Prostate gland (tissue), 2 donors: ENCODE measurements around the gene CDC16. TPM values are rescaled to one million over a fixed set of nuclear protein-coding genes. Genes with fewer than 3 reads are reported as not detected.

Source experiments
- DNase-seq: peaks from one replicate; pipeline ENCODE4 v3.0.0-alpha.2; 2019; ENCODE audit warnings: low spot score
- H3K27ac ChIP-seq, 2 donors: fragments of 200-600 bp; sonication (generic); 2 replicates each; pipeline ENCODE4 v1.5.1; 2017 to 2019
- H3K27me3 ChIP-seq: fragments of 200-600 bp; sonication (generic); replicated peaks from 2 replicates; pipeline ENCODE4 v1.5.1; 2019; ENCODE audit not compliant: insufficient read depth
- H3K36me3 ChIP-seq, 2 donors: fragments of 200-600 bp; sonication (generic); 1 replicate in 1 of 2; 2 replicates in 1 of 2; pipeline versions ENCODE4 v1.5.1 to v1.8.1; 2017 to 2019
- H3K4me1 ChIP-seq: fragments of 200-600 bp; sonication (generic); replicated peaks from 2 replicates; pipeline ENCODE4 v1.5.1; 2019
- H3K4me3 ChIP-seq, 2 donors: fragments of 200-600 bp; sonication (generic); 2 replicates each; pipeline ENCODE4 v1.5.1; 2017 to 2019
- H3K9me3 ChIP-seq: fragments of 200-600 bp; sonication (generic); 2 replicates; pipeline ENCODE4 v1.5.1; 2017
- POLR2A ChIP-seq: fragments of 450-650 bp; IDR thresholded peaks from one replicate; pipeline ENCODE4 v1.6.1; 2016; ENCODE audit warnings: antibody characterized with exemption, mild to moderate bottlenecking
- POLR2AphosphoS5 ChIP-seq: sonication (generic); formaldehyde crosslinking; IDR thresholded peaks from one replicate; pipeline ENCODE4 v1.6.1; 2017; ENCODE audit warnings: antibody characterized with exemption
- WGBS: methylation state at CpG from one replicate; pipeline ENCODE4 v1.1.5; 2018; 5-methylcytosine and 5-hydroxymethylcytosine counted together
- intact Hi-C: fragments of 100-400 bp; cut with DNase I; formaldehyde crosslinking; loops from one replicate; pipeline ENCODE4 v1.14.2; 2022
- total RNA-seq, 2 donors: library from RNA; depleted of rRNA; stranded (reverse); fragments of >200 nt; gene quantifications; one replicate each; pipeline ENCODE4 v1.1.0, GENCODE V29; 2016
- TF ChIP-seq, protein P1 (sequence below), 4 experiments: fragments of 200-600 bp in 2 of 4; fragments of 450-650 bp in 2 of 4; sonication (generic) in 2 of 4; IDR thresholded peaks; 1 replicate in 3 of 4; 2 replicates in 1 of 4; pipeline ENCODE4 v1.5.1; 2016 to 2019; ENCODE audit warnings: antibody characterized with exemption in 4 of 4, mild to moderate bottlenecking in 2 of 4, moderate library complexity in 2 of 4

Gene CDC16
- total RNA-seq, 2 donors from 2014 or later = 37.7 to 75.0 TPM

DNA sequence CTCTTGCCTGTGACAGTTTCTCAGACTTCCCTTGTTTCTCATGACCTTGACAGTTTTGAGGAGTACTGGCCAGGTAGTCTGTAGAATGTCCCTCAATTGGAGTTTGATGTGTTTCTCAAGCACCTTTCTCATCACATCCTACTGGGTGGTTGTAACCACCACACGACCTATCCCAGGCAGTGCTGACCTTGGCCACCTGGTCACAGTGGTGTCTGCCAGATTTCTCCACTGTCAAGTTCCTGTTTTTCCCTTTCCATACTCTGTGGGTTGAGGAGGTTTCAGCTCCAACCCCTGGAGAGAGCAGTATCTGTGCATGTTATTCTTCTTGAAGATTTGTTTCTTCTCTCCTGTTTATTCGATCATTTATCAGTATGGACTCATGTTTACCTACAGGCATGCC lies 38.3 kb downstream of the CDC16 start:
- H3K27ac ChIP-seq = no peak overlapping the region
- no peaks in the 10 kb centered on the region for H3K36me3 ChIP-seq
- H3K27me3 ChIP-seq = no peaks in the 10 kb centered on the region
- TF ChIP-seq POLR2A (no peak), POLR2AphosphoS5 (no peak)
- TF ChIP-seq, protein P1, sequence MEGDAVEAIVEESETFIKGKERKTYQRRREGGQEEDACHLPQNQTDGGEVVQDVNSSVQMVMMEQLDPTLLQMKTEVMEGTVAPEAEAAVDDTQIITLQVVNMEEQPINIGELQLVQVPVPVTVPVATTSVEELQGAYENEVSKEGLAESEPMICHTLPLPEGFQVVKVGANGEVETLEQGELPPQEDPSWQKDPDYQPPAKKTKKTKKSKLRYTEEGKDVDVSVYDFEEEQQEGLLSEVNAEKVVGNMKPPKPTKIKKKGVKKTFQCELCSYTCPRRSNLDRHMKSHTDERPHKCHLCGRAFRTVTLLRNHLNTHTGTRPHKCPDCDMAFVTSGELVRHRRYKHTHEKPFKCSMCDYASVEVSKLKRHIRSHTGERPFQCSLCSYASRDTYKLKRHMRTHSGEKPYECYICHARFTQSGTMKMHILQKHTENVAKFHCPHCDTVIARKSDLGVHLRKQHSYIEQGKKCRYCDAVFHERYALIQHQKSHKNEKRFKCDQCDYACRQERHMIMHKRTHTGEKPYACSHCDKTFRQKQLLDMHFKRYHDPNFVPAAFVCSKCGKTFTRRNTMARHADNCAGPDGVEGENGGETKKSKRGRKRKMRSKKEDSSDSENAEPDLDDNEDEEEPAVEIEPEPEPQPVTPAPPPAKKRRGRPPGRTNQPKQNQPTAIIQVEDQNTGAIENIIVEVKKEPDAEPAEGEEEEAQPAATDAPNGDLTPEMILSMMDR (IDR thresholded peaks at IDR 0.05) = no peak
- no peak overlapping the region for H3K4me3 ChIP-seq
- H3K4me1 ChIP-seq = no peaks in the 10 kb centered on the region
- H3K9me3 ChIP-seq = no peaks in the 10 kb centered on the region
- DNase-seq = no peak
- 81% methylated on average over 2 of the region's 2 CpGs for WGBS
- intact Hi-C loops = no loop called here

DNA sequence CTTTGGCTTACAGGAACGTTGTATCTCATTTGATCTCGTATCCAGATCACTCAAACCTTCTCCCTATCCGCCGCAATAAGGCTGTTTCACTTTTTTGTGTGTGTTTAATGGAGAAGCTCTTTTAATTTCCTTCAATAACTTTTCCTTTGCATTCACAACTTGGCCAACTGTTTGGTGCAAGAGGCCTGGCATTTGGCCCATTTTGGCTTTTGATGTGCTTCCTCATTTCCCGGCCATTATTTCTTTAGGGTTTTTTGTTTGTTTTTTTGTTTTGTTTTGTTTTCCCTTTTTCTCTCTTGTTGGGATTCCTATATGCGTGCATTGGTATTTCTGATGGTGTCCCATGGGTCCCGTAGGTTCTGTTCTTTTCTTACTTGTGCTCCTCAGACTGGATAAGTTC lies 40.6 kb downstream of the CDC16 start:
- no peak overlapping the region for H3K4me3 ChIP-seq
- H3K27me3 ChIP-seq = no peaks in the 10 kb centered on the region
- intact Hi-C loops = no loop called here
- TF ChIP-seq POLR2A = no peak
- TF ChIP-seq, protein P1 (IDR thresholded peaks at IDR 0.05) = no peak
- no peak for TF ChIP-seq POLR2AphosphoS5
- H3K4me1 ChIP-seq = no peaks in the 10 kb centered on the region
- 82% methylated on average over 7 of the region's 7 CpGs for WGBS
- no peak overlapping the region for H3K27ac ChIP-seq
- DNase-seq = no peak
- no peaks in the 10 kb centered on the region for H3K36me3 ChIP-seq
- no peaks in the 10 kb centered on the region for H3K9me3 ChIP-seq

DNA sequence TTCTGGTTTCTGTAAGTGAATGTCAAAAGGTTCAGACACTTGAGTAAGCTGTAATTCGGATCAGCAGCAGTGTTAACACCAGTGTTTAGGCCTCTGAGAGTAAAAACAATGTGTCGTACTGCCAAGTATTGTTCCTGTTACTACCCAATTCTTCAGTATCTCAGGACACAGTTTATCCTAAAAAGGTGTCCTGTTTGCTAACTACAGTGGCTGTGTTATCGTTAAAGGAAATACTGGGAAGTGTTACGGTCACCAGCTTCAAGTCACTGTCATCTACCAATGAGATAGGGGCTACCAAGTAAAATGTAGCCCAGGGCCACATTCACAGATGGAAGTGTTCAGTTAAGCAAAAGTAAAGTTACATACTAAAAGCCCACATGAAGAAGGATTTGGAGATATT lies 44.4 kb downstream of the CDC16 start:
- no peak for TF ChIP-seq POLR2AphosphoS5
- TF ChIP-seq POLR2A = no peak
- TF ChIP-seq, protein P1 (IDR thresholded peaks at IDR 0.05) = no peak
- DNase-seq = no peak
- Histone ChIP-seq H3K4me1 (peaks cover 3% of the 10 kb centered on the region), H3K36me3 (no peaks in the 10 kb centered on the region), H3K4me3 (no peak overlapping the region), H3K27me3 (no peaks in the 10 kb centered on the region), H3K27ac (no peak overlapping the region), H3K9me3 (no peaks in the 10 kb centered on the region)
- 87% methylated on average over 4 of the region's 4 CpGs for WGBS
- intact Hi-C loops = no loop called here

DNA sequence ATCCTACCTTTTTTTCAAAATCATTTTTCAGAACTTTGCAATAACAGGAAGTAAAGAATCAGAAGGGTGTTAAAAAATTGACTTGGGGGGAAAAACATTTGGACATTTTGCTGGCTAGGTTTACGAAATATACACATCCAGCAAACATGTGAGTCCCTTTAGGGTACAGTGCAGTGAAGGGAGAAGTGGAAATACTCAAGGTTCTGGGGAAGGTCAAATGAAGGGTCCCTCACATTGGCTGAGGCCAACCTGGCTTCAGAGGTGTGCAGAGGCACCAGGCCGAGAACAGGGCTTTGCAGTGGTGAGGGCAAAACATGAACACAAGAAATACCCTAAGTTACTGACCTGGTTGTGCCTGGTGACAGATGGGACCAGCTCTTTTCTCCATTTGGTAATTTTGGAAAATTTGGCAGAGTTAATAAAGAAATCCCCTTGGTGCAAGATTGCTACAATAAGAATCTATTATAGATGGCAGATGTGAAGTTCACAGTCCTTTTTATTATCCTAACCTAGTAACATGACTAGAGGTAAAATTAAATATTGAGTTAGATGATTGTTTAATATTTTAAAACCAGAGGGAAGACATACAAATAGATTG lies 45.2 kb downstream of the CDC16 start:
- no peak overlapping the region for H3K4me3 ChIP-seq
- H3K27ac ChIP-seq = peak overlapping the region; percentile 92 to 98
- H3K27me3 ChIP-seq = no peaks in the 10 kb centered on the region
- no peak for DNase-seq
- H3K36me3 ChIP-seq = no peaks in the 10 kb centered on the region
- WGBS = 91% methylated on average over 2 of the region's 2 CpGs
- no peaks in the 10 kb centered on the region for H3K9me3 ChIP-seq
- intact Hi-C loops = no loop called here
- peaks cover 3% of the 10 kb centered on the region for H3K4me1 ChIP-seq
- TF ChIP-seq, protein P1 (IDR thresholded peaks at IDR 0.05) = no peak
- TF ChIP-seq POLR2AphosphoS5 (no peak), POLR2A (no peak)

DNA sequence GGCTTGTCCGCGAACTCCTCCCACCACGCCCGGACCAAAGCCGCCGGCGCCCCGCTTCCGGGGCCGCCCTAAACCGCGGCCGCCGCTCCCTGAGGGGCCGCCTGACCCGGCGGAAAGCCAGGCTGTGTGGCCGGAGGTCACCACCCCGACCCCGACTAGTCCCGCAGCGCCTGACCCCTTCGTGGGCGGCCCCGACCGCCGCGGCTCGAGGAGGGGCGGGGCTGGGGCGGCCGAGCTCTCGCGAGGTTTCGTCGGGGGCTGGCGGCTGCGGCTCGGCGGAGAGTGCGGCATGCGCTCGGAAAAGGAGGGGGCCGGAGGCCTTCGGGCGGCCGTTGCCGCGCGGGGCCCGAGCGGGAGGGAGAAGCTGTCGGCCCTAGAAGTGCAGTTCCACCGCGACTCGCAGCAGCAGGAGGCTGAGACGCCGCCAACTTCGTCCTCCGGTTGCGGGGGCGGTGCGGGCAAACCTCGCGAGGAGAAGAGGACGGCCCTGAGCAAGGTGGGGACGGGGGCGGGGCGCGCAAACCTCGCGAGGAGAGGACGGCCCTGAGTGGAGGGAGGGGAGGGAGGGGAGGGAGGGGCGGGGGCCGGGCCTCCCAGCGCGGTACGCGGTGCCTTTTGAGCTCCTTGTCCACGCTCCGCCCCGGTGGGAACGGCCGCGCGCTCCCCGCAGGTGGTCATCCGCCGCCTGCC lies 46.8 kb downstream of the CDC16 start, which contains the start of gene UPF3A:
Gene UPF3A, plus strand, starts transcription at position 251 of the 690 bp plus-strand sequence. Its CDS starts 39 bp downstream, at position 290.
- H3K36me3 ChIP-seq = no peaks in the 10 kb centered on the region
- intact Hi-C loops = no loop called here
- under 1% methylated on average over 32 of the region's 89 CpGs for WGBS

More for the DNA sequence above, 46.8 kb downstream of the CDC16 start, which contains the start of gene UPF3A:
- Histone ChIP-seq H3K4me3 (peak within 1 kb of the TSS; percentile 60 to 84), H3K27me3 (no peaks in the 10 kb centered on the region), H3K9me3 (no peaks in the 10 kb centered on the region), H3K27ac (peak within 1 kb of the TSS; percentile 92 to 98), H3K4me1 (peaks cover 3% of the 10 kb centered on the region)
- peak; percentile 86 for DNase-seq
- TF ChIP-seq POLR2AphosphoS5 (no peak), POLR2A (peak; percentile 72)
- TF ChIP-seq, protein P1 (IDR thresholded peaks at IDR 0.05) = peak in 1 of 4 experiments; percentile 9
